GM10248 (cell line): ENCODE results near the gene CBX5.

ENCODE experiments used
- CTCF ChIA-PET: fragments of 300-600 bp; sonication (Branson Sonifier 250); formaldehyde crosslinking; extraction: SDS; loops from one replicate; lab custom pipeline; 2021; ENCODE audit warnings: antibody characterized with exemption; lab: Yijun Ruan, JAX
- POLR2A ChIA-PET: fragments of 350-650 bp; sonication (Branson Sonifier 250); formaldehyde crosslinking; extraction: SDS; loops from one replicate; lab custom pipeline; 2020; ENCODE audit warnings: antibody characterized with exemption; lab: Yijun Ruan, JAX
- DNase-seq: peaks from one replicate; pipeline ENCODE4 v3.0.0; 2012; ENCODE audit errors: extremely low spot score
- TF ChIP-seq, protein P1 (sequence below): IDR thresholded peaks from 2 replicates; pipeline ENCODE4 v1.5.1; 2012; ENCODE audit warnings: mild to moderate bottlenecking, low read depth; ENCODE audit errors: extremely low read depth, missing control alignments, control extremely low read depth

Gene CBX5

DNA sequence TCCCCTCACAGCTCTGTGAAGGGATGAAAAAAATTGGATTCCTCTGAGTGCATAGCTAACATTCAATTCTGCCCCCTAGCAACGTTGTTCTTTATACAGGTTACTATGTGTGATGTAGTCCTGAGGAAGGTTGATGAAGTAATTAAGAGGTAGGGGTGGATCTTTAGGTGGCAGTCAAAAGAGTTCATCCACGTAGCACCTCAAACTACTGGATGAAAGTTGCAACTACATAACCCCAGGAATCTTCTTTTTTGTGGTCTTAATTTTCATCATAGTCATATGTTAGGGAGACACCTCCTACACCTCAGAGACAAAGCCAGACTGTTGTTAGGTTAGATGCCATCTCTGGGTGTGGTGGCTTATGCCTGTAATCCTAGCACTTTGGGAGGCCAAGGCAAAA lies 31.1 kb upstream of the CBX5 start:
- POLR2A ChIA-PET, result no interaction called here
- TF ChIP-seq, protein P1, sequence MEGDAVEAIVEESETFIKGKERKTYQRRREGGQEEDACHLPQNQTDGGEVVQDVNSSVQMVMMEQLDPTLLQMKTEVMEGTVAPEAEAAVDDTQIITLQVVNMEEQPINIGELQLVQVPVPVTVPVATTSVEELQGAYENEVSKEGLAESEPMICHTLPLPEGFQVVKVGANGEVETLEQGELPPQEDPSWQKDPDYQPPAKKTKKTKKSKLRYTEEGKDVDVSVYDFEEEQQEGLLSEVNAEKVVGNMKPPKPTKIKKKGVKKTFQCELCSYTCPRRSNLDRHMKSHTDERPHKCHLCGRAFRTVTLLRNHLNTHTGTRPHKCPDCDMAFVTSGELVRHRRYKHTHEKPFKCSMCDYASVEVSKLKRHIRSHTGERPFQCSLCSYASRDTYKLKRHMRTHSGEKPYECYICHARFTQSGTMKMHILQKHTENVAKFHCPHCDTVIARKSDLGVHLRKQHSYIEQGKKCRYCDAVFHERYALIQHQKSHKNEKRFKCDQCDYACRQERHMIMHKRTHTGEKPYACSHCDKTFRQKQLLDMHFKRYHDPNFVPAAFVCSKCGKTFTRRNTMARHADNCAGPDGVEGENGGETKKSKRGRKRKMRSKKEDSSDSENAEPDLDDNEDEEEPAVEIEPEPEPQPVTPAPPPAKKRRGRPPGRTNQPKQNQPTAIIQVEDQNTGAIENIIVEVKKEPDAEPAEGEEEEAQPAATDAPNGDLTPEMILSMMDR, result no peak
- CTCF ChIA-PET, result interaction anchor here (0.8 to 11.1 kb wide), 7 partner anchors 13 to 88 kb away, joined by 3 to 59 read pairs (median 3); partner anchors contain the start of gene COPZ1
- no peak for DNase-seq

DNA sequence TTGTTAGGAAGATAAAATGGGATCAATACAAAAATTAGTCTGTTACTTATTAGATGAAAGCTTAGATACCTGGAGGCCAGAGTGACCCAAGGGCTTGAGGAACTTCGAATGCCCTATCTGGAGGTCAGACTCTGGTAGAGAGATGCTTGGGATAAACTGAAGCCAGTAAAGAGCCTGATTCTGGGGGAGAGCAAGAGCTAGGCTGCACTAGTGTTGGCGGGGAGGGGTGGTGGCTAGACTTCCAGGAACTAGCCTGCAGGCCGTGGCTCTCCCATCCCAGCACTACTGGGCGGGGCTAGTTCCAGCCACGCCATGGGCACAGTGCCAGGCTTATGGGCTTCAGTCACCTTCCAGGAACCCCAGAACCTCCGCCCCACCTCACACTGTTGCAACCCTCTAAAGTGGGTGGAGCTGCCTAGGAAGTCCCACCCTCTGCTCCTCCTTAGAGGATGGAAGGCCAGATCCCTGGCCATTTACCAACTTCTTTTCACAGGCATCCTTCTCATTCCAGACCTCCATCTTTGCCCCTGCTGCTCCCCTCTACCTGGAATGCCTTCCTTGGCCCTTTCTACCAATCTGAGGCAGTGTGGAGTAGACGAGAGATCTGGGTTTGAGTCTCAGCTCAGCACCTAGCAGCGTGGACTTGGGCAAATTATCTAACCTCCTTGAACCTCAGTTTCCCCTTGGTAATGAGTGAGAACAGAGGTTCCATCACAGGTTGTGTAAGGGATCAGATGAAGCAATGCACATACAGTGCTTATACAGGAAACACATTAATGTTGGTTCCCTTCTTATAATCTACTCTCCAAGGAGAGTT lies 27.2 kb upstream of the CBX5 start:
- TF ChIP-seq, protein P1, result no peak
- CTCF ChIA-PET, result interaction anchor here (1.2 to 11.1 kb wide), 7 partner anchors 11 to 92 kb away, joined by 3 to 59 read pairs (median 5); partner anchors contain the start of gene COPZ1
- POLR2A ChIA-PET, result interaction anchor here (0.5 kb wide), 1 partner anchor 20 kb away, joined by 3 read pairs; no protein-coding TSS in a partner anchor
- DNase-seq, result no peak

DNA sequence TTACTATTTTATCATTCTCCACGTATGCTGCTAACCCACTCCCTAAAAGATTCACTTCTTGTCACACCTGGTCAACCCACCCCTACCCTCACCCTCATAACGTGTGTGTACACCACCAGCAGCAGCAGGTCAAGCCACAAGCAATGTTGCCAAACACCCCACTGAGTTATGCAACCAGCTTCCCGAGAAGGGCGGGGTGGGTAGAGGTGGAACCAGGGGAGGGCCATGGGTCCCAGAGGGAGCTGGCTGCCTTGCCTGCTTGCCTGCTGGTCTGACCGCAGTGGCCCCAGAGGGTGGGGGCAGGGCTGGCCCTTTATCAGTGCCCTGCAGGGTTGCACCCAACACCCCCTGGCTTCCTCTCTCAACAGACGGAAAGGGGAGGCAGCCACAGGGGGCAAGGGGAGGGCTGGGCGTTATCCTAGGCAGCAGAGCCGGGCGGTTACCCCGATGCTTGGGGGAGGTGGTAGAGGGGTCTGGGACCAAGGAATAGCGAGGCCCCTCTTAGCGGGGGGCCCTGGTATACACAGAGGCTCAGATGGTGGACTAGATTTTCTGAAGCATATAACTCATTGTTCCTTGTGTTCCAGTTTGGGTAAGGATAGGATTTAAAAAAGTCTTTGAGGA lies 24.4 kb upstream of the CBX5 start:
- TF ChIP-seq, protein P1, result no peak
- CTCF ChIA-PET, result no interaction called here
- POLR2A ChIA-PET, result no interaction called here
- no peak for DNase-seq

- TF ChIP-seq, protein P1, result no peak
- ChIA-PET CTCF (no interaction called here), POLR2A (no interaction called here)
- DNase-seq, result no peak
These were observed 23.7 kb upstream of the CBX5 start for GRCh38 chr12:54303640-54304039.

DNA sequence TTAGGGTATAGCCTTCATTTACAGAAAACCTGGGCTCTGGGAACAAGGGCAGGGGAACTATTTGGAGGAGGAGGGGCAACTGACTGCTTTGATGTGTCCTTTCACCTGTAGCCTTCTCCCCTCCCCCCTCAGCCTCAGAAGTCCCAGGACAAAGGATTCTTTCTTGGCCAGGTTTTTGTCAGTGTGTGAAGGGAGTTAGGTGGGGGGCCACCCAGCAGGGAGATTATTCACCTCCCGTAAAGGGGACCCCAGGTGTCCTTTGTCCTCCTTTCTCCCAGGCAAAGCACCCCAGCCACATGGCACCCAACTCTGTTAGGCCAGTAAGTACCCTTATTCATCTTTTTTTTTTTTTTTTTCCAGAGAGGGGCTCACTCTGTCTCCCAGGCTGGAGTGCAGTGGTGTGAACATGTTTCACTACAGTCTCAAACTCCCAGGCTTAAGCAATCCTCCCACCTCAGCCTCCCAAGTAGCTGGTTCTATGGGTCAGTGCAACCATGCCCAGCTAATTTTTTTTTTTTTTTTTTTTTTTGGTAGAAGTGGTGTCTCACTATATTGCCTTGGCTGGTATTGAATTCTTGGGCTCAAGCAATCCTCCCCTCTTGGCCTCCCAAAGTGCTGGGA lies 21.6 kb upstream of the CBX5 start:
- POLR2A ChIA-PET, result interaction anchor here (1.2 kb wide), 1 partner anchor 10 kb away, joined by 6 read pairs; no protein-coding TSS in a partner anchor
- CTCF ChIA-PET, result interaction anchor here (1.4 to 4.0 kb wide), 4 partner anchors 9 to 78 kb away, joined by 3 to 20 read pairs (median 10); partner anchors contain the start of gene COPZ1
- TF ChIP-seq, protein P1, result no peak
- no peak for DNase-seq
